ENCODE results near the gene GTSE1.

GRCh38 chr22:46349681-46350080 lies 53.0 kb downstream of the GTSE1 start:
- TF ChIP-seq, protein P1, sequence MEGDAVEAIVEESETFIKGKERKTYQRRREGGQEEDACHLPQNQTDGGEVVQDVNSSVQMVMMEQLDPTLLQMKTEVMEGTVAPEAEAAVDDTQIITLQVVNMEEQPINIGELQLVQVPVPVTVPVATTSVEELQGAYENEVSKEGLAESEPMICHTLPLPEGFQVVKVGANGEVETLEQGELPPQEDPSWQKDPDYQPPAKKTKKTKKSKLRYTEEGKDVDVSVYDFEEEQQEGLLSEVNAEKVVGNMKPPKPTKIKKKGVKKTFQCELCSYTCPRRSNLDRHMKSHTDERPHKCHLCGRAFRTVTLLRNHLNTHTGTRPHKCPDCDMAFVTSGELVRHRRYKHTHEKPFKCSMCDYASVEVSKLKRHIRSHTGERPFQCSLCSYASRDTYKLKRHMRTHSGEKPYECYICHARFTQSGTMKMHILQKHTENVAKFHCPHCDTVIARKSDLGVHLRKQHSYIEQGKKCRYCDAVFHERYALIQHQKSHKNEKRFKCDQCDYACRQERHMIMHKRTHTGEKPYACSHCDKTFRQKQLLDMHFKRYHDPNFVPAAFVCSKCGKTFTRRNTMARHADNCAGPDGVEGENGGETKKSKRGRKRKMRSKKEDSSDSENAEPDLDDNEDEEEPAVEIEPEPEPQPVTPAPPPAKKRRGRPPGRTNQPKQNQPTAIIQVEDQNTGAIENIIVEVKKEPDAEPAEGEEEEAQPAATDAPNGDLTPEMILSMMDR (IDR thresholded peaks at IDR 0.05): no peak
- TF ChIP-seq EZH2 (IDR thresholded peaks at IDR 0.05; ENCODE audit: borderline replicate concordance, insufficient read depth, low read depth, low read length, poor library complexity, severe bottlenecking): no peak

Measured in B cell (primary cell).